ENCODE results near the gene PACRG.

Gene PACRG

DNA sequence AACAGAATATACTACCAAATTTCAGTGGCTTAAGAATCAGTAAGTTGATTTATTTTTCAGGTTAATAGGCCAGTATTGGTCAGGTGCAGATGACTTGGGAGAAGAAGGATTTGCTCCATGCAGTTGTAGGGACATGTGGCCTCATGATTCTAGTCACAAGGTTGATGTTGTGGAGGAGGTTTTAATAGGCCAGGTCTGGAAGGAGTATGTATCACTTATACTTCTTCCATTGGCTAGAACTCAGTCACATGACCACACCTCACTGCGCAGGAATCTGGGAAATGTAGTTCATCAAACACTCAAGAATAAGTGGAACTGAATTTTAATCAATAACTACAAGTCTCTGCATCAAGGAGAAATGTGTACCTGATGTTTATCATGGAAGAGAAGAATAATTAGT is 405.2 kb downstream of the PACRG start:
- TF ChIP-seq PAX5 (IDR thresholded peaks at IDR 0.05; ENCODE audit: insufficient read depth, low read length, severe bottlenecking) (no peak), POU2F2 (IDR thresholded peaks at IDR 0.05; ENCODE audit: low read depth, low read length) (no peak), SPI1 (IDR thresholded peaks at IDR 0.05; ENCODE audit: low read depth, low read length) (no peak), POLR2A (IDR thresholded peaks at IDR 0.05; ENCODE audit: low read depth, low read length) (no peak), TAF1 (IDR thresholded peaks at IDR 0.05; ENCODE audit: low read depth, low read length) (no peak)
- no peak for DNase-seq (ENCODE audit: insufficient read length, low spot score)
- FAIRE-seq: no peak

DNA sequence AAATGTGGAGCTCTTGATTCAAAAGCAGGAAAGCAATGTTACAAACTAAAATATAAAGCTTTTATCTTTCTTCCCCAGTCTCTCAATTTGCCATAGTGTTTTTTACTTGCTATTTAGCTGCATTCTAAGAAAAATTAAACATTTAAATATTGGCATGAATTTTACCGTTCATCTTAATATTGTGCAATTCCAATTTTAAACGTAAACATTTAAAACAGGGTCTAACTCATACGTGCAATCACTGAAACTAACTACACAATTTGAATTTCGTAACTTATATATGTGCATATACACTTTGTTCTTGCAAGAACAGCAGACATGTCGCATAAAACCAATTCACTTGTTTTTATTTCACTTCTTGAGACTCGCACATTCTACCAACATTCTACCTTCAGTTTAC is 405.9 kb downstream of the PACRG start:
- TF ChIP-seq SPI1 (IDR thresholded peaks at IDR 0.05; ENCODE audit: low read depth, low read length): no peak
- TF ChIP-seq POU2F2 (IDR thresholded peaks at IDR 0.05; ENCODE audit: low read depth, low read length): no peak
- no peak for TF ChIP-seq POLR2A (IDR thresholded peaks at IDR 0.05; ENCODE audit: low read depth, low read length)
- TF ChIP-seq POLR2AphosphoS5 (IDR thresholded peaks at IDR 0.05; ENCODE audit: low read depth, low read length): no peak
- no peak for TF ChIP-seq PAX5 (IDR thresholded peaks at IDR 0.05; ENCODE audit: insufficient read depth, low read length, severe bottlenecking)
- no peak for TF ChIP-seq TAF1 (IDR thresholded peaks at IDR 0.05; ENCODE audit: low read depth, low read length)
- FAIRE-seq: no peak
- no peak for DNase-seq (ENCODE audit: insufficient read length, low spot score)

DNA sequence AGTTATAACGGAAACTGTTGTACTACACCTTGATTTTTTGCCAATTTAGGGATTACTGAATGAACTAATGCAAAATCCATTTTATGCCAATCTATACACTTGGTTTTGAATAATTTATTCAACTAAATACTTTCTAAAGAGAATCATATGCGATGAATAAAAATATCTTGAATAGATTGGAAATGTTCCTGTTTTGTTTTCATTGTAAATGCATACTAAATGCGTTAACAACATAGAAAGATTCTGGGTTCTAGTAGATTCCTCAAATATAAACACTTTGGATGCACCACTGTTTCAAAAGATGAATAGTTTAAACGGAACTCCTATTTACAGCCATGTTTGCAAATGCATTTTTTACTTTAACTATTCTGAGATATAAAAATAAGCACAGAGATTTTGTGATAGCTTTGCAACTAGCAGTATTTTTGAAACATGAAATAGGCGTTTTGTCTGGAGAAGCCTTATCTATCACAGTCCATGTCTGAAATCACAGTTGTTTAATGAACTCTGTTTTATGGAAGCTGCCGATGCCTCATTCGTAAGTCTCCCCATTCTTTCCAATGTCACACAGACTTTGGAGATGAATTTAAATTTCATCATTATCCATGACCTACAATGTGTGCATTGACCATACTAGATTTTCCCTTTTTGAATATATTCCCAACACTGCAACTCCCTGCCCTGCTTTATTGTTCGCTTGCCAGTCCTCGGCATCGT is 409.1 kb downstream of the PACRG start:
- TF ChIP-seq PAX5 (IDR thresholded peaks at IDR 0.05; ENCODE audit: insufficient read depth, low read length, severe bottlenecking): no peak
- no peak for TF ChIP-seq SPI1 (IDR thresholded peaks at IDR 0.05; ENCODE audit: low read depth, low read length)
- FAIRE-seq (no peak), DNase-seq (ENCODE audit: insufficient read length, low spot score) (no peak)

DNA sequence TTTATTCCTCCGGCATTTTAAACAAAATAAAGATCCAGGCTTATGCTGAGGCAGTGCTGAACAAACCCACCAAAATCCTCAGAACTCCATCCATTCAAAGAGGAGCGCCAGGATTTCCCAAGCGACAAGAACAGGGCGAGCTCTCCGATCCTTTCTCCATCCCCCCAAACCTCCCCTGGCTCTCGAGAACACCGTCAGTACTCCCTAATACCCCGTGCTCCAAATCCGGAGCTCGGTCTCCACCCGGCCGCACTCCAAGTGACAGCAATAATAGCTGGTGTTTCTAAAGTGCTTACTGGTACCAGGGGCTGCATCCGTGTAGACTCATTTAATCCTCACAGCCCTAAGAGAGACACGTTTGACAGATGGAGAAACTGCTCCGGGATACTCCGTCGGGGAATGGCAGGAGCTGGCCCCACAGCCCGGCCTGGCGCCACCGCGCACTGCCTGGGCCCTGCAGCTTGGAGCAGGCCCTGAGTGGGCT is 409.7 kb downstream of the PACRG start:
- no peak for DNase-seq (ENCODE audit: insufficient read length, low spot score)
- TF ChIP-seq POLR2A (IDR thresholded peaks at IDR 0.05; ENCODE audit: low read depth, low read length) (no peak), TAF1 (IDR thresholded peaks at IDR 0.05; ENCODE audit: low read depth, low read length) (no peak), PAX5 (IDR thresholded peaks at IDR 0.05; ENCODE audit: insufficient read depth, low read length, severe bottlenecking) (no peak), POU2F2 (IDR thresholded peaks at IDR 0.05; ENCODE audit: low read depth, low read length) (no peak), POLR2AphosphoS5 (IDR thresholded peaks at IDR 0.05; ENCODE audit: low read depth, low read length) (no peak), SPI1 (IDR thresholded peaks at IDR 0.05; ENCODE audit: low read depth, low read length) (no peak)
- FAIRE-seq: no peak

DNA sequence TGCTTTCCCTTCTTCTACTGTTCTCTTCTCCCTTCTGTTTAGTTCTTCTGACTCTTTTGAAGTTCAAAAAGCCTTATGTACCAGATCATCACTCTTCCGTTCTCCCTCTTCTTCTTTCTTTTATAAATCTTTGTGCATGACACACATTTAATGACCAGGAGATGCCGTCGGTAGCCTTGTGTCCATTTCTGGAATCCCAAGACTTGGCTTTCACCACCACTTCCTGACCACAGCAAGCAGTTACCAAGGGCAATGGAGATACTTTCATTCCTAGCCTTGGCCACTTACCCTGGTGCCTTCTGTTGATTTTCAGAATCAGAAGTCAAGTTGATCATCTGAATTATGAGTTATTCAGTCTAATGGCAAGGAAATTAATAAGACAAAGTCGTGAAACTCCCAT is 418.3 kb downstream of the PACRG start:
- no peak for TF ChIP-seq POLR2A (IDR thresholded peaks at IDR 0.05; ENCODE audit: low read depth, low read length)
- TF ChIP-seq POU2F2 (IDR thresholded peaks at IDR 0.05; ENCODE audit: low read depth, low read length): no peak
- TF ChIP-seq TAF1 (IDR thresholded peaks at IDR 0.05; ENCODE audit: low read depth, low read length): no peak

DNA sequence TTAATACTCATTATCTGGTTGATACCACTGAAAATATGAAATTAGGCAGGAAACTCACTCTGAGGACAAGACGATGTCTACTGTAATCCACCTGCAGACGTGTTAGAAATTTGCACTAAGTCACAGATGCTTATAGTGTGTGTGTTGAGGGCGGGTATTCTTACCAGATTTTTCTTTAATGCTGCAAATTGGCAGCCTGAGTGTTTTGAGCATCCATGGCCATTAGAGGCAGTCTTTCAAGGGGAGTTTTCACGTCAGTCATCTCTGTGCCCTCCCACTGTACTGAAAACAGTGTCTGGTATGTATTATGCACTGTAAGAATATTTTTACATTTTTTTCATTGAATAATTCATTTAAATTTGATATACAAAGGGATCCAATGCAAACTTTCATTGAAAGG is 420.2 kb downstream of the PACRG start:
- DNase-seq (ENCODE audit: insufficient read length, low spot score): no peak
- TF ChIP-seq POLR2A (IDR thresholded peaks at IDR 0.05; ENCODE audit: low read depth, low read length) (no peak), PAX5 (IDR thresholded peaks at IDR 0.05; ENCODE audit: insufficient read depth, low read length, severe bottlenecking) (no peak), SPI1 (IDR thresholded peaks at IDR 0.05; ENCODE audit: low read depth, low read length) (no peak), POU2F2 (IDR thresholded peaks at IDR 0.05; ENCODE audit: low read depth, low read length) (no peak), TAF1 (IDR thresholded peaks at IDR 0.05; ENCODE audit: low read depth, low read length) (no peak), POLR2AphosphoS5 (IDR thresholded peaks at IDR 0.05; ENCODE audit: low read depth, low read length) (no peak)
- FAIRE-seq: no peak

More for the DNA sequence above, 418.3 kb downstream of the PACRG start:
- FAIRE-seq: no peak
- no peak for DNase-seq (ENCODE audit: insufficient read length, low spot score)

DNA sequence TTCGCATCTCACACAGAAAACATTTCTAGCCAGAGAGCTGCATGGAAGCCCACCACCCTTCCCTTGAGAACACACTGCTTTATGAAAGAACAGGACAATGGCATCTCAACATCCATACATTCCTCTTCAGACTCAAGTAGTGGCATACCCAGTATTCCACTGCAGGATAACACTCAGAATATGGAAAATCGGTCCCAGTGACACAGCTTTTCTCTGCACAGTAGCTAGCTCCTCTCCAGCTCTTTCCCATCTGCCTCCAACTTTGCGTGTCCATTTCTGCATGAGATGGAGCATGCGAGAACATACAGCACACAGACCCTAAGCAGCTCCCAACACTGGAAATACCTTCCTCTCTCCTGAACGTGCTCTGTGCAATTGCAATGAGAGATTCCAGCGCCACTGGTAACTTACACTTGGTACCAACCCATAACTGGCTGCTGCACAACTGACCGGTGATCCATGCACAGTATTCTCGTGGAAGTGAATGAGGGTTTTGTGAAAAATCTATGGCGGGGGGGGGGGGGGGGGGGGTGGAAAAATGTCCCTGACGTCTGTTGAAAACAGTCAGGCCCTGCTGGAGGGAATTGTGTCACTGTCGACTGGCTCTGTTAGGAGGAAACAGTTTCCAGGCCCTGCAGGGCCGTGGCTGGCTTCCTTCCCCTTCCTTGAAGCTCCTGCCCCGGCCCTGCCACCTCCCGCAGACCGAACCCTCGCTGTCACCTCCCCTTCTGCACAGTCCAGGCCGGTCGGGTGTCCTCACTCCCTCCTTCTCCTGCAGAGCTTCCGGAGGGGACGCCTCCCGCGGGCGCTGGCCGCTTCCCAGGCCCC is 420.9 kb downstream of the PACRG start:
- FAIRE-seq (no peak), DNase-seq (ENCODE audit: insufficient read length, low spot score) (no peak)
- no peak for TF ChIP-seq POLR2A (IDR thresholded peaks at IDR 0.05; ENCODE audit: low read depth, low read length)
- no peak for TF ChIP-seq TAF1 (IDR thresholded peaks at IDR 0.05; ENCODE audit: low read depth, low read length)
- no peak for TF ChIP-seq POU2F2 (IDR thresholded peaks at IDR 0.05; ENCODE audit: low read depth, low read length)
- TF ChIP-seq PAX5 (IDR thresholded peaks at IDR 0.05; ENCODE audit: insufficient read depth, low read length, severe bottlenecking): no peak
- TF ChIP-seq POLR2AphosphoS5 (IDR thresholded peaks at IDR 0.05; ENCODE audit: low read depth, low read length): no peak
- no peak for TF ChIP-seq SPI1 (IDR thresholded peaks at IDR 0.05; ENCODE audit: low read depth, low read length)

DNA sequence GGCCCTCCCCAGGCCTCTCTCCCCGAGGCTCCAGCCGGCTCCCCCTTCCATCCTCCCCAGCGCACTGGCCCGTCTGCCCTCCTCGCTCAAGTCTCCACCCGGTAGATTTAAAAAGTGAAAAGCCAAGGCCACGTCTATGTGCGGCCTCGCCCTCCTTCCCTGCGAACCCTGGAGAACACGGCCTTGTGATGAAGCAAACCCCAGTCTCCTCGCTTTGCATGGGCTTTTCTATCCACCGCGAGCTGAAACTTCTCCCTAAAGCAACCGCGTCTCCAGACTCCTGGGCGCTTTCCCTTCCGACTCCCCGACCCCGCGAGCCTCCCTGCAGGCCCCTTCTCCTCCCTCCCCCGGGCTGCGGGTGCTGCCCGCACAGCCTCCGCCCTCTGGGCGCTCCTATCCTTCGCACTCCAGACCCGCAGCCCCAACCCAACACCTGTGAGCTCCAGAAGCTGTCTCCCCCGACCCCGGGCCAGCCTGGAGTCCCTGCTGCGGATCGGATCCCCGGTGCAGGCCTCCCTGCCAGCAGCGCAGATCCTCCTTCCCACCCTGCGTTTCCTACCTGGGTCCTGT is 421.6 kb downstream of the PACRG start:
- FAIRE-seq (no peak), DNase-seq (ENCODE audit: insufficient read length, low spot score) (no peak)
- TF ChIP-seq PAX5 (IDR thresholded peaks at IDR 0.05; ENCODE audit: insufficient read depth, low read length, severe bottlenecking) (no peak), TAF1 (IDR thresholded peaks at IDR 0.05; ENCODE audit: low read depth, low read length) (no peak), POLR2A (IDR thresholded peaks at IDR 0.05; ENCODE audit: low read depth, low read length) (no peak), SPI1 (IDR thresholded peaks at IDR 0.05; ENCODE audit: low read depth, low read length) (no peak), POU2F2 (IDR thresholded peaks at IDR 0.05; ENCODE audit: low read depth, low read length) (no peak)

DNA sequence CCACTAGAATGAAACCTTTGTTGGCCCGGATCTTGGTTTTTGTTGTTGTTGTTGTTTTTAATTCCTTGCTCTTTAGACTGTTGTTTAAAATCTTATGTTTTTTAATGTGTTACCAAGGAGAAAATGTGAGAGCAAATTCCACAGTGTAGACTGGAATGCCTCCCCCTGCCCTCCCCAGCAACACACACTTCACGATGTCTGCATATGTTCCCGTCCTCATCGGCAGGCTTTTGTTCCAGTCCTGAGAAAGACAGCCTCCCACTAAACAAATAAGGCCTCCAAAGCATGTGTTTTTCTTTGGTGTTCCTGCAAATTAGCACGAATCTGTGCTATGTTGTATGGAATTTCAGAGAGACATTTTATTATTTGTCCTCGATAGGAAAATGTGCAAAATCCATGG is 423.4 kb downstream of the PACRG start:
- DNase-seq (ENCODE audit: insufficient read length, low spot score): no peak
- TF ChIP-seq PAX5 (IDR thresholded peaks at IDR 0.05; ENCODE audit: insufficient read depth, low read length, severe bottlenecking) (no peak), POU2F2 (IDR thresholded peaks at IDR 0.05; ENCODE audit: low read depth, low read length) (no peak), TAF1 (IDR thresholded peaks at IDR 0.05; ENCODE audit: low read depth, low read length) (no peak), POLR2AphosphoS5 (IDR thresholded peaks at IDR 0.05; ENCODE audit: low read depth, low read length) (no peak), SPI1 (IDR thresholded peaks at IDR 0.05; ENCODE audit: low read depth, low read length) (no peak)
- FAIRE-seq: no peak

All from GM12891 (cell line).